GM13977 (cell line): ENCODE results near the gene CREG2.

Experiments used
- DNase-seq: peaks from one replicate; pipeline ENCODE4 v3.0.0; 2012; ENCODE audit warnings: low spot score
- CTCF ChIP-seq: IDR thresholded peaks from 2 replicates; pipeline ENCODE4 v1.5.1; 2012; ENCODE audit warnings: mild to moderate bottlenecking, control low read depth; ENCODE audit not compliant: insufficient read depth; ENCODE audit errors: extremely low read depth, missing control alignments
- in situ Hi-C: fragments of 300-500 bp; cut with MboI; formaldehyde crosslinking; loops from one replicate; pipeline ENCODE4 v1.12.0; 2022; ENCODE audit warnings: low sequenced_read_pairs, low pct_unique_long_range_greater_than_20kb, mixed read lengths, inconsistent platforms; ENCODE audit not compliant: unreplicated experiment

The CREG2 gene

GRCh38 chr2:101398116-101398821 is 11.0 kb upstream of the CREG2 start:
- in situ Hi-C loops: no loop called here
- DNase-seq: no peak
- no peak for TF ChIP-seq CTCF

- no peak for TF ChIP-seq CTCF
- in situ Hi-C loops: no loop called here
- DNase-seq: no peak
Observed at GRCh38 chr2:101396316-101396717, 9.0 kb upstream of the CREG2 start.

GRCh38 chr2:101395545-101396315 is 8.4 kb upstream of the CREG2 start:
- no peak for DNase-seq
- in situ Hi-C loops: no loop called here
- no peak for TF ChIP-seq CTCF

GRCh38 chr2:101388232-101388631 is 929 bp upstream of the CREG2 start:
- in situ Hi-C loops: no loop called here
- DNase-seq: no peak

GRCh38 chr2:101386599-101387150 is 628 bp downstream of the CREG2 start:
- DNase-seq: no peak
- TF ChIP-seq CTCF: no peak
- in situ Hi-C loops: no loop called here

More at GRCh38 chr2:101388232-101388631, 929 bp upstream of the CREG2 start:
- TF ChIP-seq CTCF: no peak

GRCh38 chr2:101383016-101383541 is 4.2 kb downstream of the CREG2 start:
- in situ Hi-C loops: no loop called here
- TF ChIP-seq CTCF: no peak
- DNase-seq: no peak
